Fibroblast of mammary gland (primary cell): ENCODE measurements around the gene VAPA.

Source experiments
- DNase-seq: peaks from one replicate; pipeline ENCODE4 v3.0.0-alpha.2; 2010; ENCODE audit warnings: low read depth
- H3K4me3 ChIP-seq: 2 replicates; pipeline ENCODE4 v1.5.1; 2011; ENCODE audit warnings: low read depth, mild to moderate bottlenecking, low read length, moderate library complexity; ENCODE audit not compliant: control insufficient read depth
- CTCF ChIP-seq: conservative IDR thresholded peaks from 2 replicates; pipeline ENCODE4 v1.5.1; 2011; ENCODE audit warnings: low read depth, low read length, inconsistent platforms; ENCODE audit not compliant: control insufficient read depth, insufficient read depth

The VAPA gene

GRCh38 chr18:9876867-9877654 lies 36.8 kb upstream of the VAPA start:
- peak overlapping the region; percentile 24 for H3K4me3 ChIP-seq
- peak; percentile 89 for DNase-seq

GRCh38 chr18:9877655-9878014 lies 36.2 kb upstream of the VAPA start:
- H3K4me3 ChIP-seq: no peak overlapping the region
- TF ChIP-seq CTCF: no peak

More at GRCh38 chr18:9876867-9877654, 36.8 kb upstream of the VAPA start:
- TF ChIP-seq CTCF: no peak

GRCh38 chr18:9878095-9878494 lies 35.7 kb upstream of the VAPA start:
- no peak for DNase-seq
- TF ChIP-seq CTCF: no peak
- no peak overlapping the region for H3K4me3 ChIP-seq

More at GRCh38 chr18:9877655-9878014, 36.2 kb upstream of the VAPA start:
- no peak for DNase-seq

GRCh38 chr18:9878783-9879242 lies 35.0 kb upstream of the VAPA start:
- DNase-seq: no peak
- no peak overlapping the region for H3K4me3 ChIP-seq
- TF ChIP-seq CTCF: no peak

GRCh38 chr18:9884090-9884489 lies 29.7 kb upstream of the VAPA start:
- no peak overlapping the region for H3K4me3 ChIP-seq
- no peak for TF ChIP-seq CTCF
- no peak for DNase-seq

DNA sequence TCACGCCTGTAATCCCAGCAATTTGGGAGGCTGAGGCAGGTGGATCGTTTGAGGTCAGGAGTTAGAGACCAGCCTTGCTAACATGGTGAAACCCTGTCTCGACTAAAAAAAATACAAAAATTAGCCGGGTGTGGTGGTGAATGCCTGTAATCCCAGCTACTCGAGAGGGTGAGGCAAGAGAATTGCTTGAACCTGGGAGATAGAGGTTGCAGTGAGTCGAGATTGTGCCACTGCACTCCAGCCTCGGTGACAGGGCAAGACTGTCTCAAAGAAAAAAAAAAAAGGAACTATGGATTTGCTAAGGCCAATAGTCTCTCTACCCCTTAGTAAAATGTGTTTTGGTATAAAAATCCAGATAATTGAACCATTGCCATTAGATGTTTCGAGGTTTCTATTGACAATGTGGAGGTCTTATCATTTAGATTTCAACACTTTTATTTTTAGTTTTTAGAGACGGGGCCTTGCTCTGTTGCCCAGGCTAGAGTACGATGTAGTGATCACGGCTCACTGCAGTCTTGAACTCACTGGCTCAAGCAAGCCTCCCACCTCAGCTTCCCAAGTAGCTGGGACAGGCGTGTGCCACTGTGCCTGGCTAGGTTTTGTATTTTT lies 29.2 kb upstream of the VAPA start:
- DNase-seq: no peak
- no peak overlapping the region for H3K4me3 ChIP-seq
- no peak for TF ChIP-seq CTCF
